GM12878 (cell line): Measurements from ENCODE around the gene TRIM17. TPM values are rescaled to one million over a fixed set of nuclear protein-coding genes. Genes with fewer than 3 reads are reported as not detected.
A peak's percentile ranks its signal among the peaks of the same experiment; 100 is the strongest.

Experiments used
- ATAC-seq: fragments of 200-7000 bp; cut with Tn5 transposase; 3 replicates; pipeline ENCODE4 v1.9.1; 2020; ENCODE audit warnings: mild to moderate bottlenecking, moderate library complexity
- BruUV-seq: library from RNA; stranded (reverse); fragments of 400-500 nt; replicated peaks from 2 replicates; lab custom pipeline; 2021; lab: Mats Ljungman, UMichigan
- CTCF ChIA-PET: fragments of 300-600 bp; sonication (Branson Sonifier 250); formaldehyde crosslinking; extraction: SDS; loops from one replicate; lab custom pipeline; 2021; ENCODE audit warnings: inconsistent platforms; lab: Yijun Ruan, JAX
- POLR2A ChIA-PET: fragments of 350-600 bp; formaldehyde crosslinking; extraction: SDS; loops from one replicate; lab custom pipeline; 2021; ENCODE audit warnings: inconsistent platforms; lab: Charles Lee
- RAD21 ChIA-PET: fragments of 300-600 bp; sonication (Branson Sonifier 250); formaldehyde crosslinking; loops from one replicate; lab custom pipeline; 2023; ENCODE audit warnings: antibody characterized with exemption; ENCODE audit not compliant: unreplicated experiment; lab: Charles Lee
- SMC1A ChIA-PET: fragments of 300-600 bp; sonication (Branson Sonifier 250); formaldehyde crosslinking; loops from one replicate; lab custom pipeline; 2023; ENCODE audit not compliant: unreplicated experiment, uncharacterized antibody; lab: Charles Lee
- DNase-seq: peaks from one replicate; pipeline ENCODE4 v3.0.0-alpha.2; 2011; ENCODE audit warnings: low read depth, low spot score
- FAIRE-seq: peaks from 3 replicates; lab custom pipeline; 2011; peaks lifted over from hg19 to GRCh38; lab: Jason Lieb, UNC
- H2AFZ ChIP-seq: 2 replicates; pipeline ENCODE4 v1.6.0; 2011; ENCODE audit warnings: low read depth, low read length, control low read depth; ENCODE audit not compliant: control insufficient read depth
- H3K27ac ChIP-seq: 2 replicates; pipeline ENCODE4 v1.5.1; 2011; ENCODE audit warnings: control low read depth; ENCODE audit not compliant: control insufficient read depth, insufficient read depth
- H3K27me3 ChIP-seq, 2 experiments: replicated peaks in 1 of 2; 2 replicates each; pipeline versions ENCODE4 v1.6.0 to v1.6.1; 2011; ENCODE audit warnings: low read length in 1 of 2; ENCODE audit not compliant: control insufficient read depth in 2 of 2, insufficient read depth in 2 of 2
- H3K36me3 ChIP-seq, 2 experiments: 2 replicates each; pipeline ENCODE4 v1.5.1; 2011; ENCODE audit warnings: low read length in 1 of 2; ENCODE audit not compliant: control insufficient read depth in 2 of 2, insufficient read depth in 2 of 2
- H3K4me1 ChIP-seq: 2 replicates; pipeline ENCODE4 v1.6.1; 2011; ENCODE audit warnings: mild to moderate bottlenecking, low read length, moderate library complexity, mixed read lengths; ENCODE audit not compliant: control insufficient read depth, insufficient read depth
- H3K4me2 ChIP-seq: 2 replicates; pipeline ENCODE4 v1.6.0; 2011; ENCODE audit warnings: control low read depth; ENCODE audit not compliant: control insufficient read depth, insufficient read depth
- H3K4me3 ChIP-seq: fragments of 200-600 bp; sonication (generic); 2 replicates; pipeline ENCODE4 v1.5.1; 2016
- H3K79me2 ChIP-seq: 2 replicates; pipeline ENCODE4 v1.6.0; 2011; ENCODE audit warnings: low read length; ENCODE audit not compliant: control insufficient read depth, insufficient read depth
- H3K9ac ChIP-seq: 2 replicates; pipeline ENCODE4 v1.8.0; 2011; ENCODE audit warnings: low read length, control low read depth, mixed read lengths; ENCODE audit not compliant: control insufficient read depth, insufficient read depth
- H3K9me3 ChIP-seq: replicated peaks from 3 replicates; pipeline ENCODE4 v1.5.1; 2011; ENCODE audit warnings: mild to moderate bottlenecking, low read length; ENCODE audit not compliant: control insufficient read depth, insufficient read depth
- H4K20me1 ChIP-seq: 2 replicates; pipeline ENCODE4 v1.6.0; 2011; ENCODE audit not compliant: control insufficient read depth, insufficient read depth
- BACH1 ChIP-seq: fragments of 450-650 bp; IDR thresholded peaks from 2 replicates; pipeline ENCODE4 v1.6.1; 2017; ENCODE audit warnings: mild to moderate bottlenecking, borderline replicate concordance
- BCL3 ChIP-seq: IDR thresholded peaks from 2 replicates; pipeline ENCODE4 v1.6.1; 2011; ENCODE audit warnings: borderline replicate concordance, low read depth, mild to moderate bottlenecking, moderate library complexity, low read length; ENCODE audit not compliant: insufficient read depth, poor library complexity, severe bottlenecking
- BCLAF1 ChIP-seq: fragments of 450-650 bp; IDR thresholded peaks from 2 replicates; pipeline ENCODE4 v1.6.1; 2017; ENCODE audit warnings: antibody characterized with exemption, mild to moderate bottlenecking, moderate library complexity
- CREM ChIP-seq: IDR thresholded peaks from 2 replicates; pipeline ENCODE4 v1.6.1; 2014; ENCODE audit warnings: antibody characterized with exemption, low read depth
- GATAD2B ChIP-seq: fragments of 450-650 bp; conservative IDR thresholded peaks from 2 replicates; pipeline ENCODE4 v1.6.1; 2017; ENCODE audit warnings: low read depth, mild to moderate bottlenecking, moderate library complexity
- MEF2B ChIP-seq: fragments of 450-650 bp; IDR thresholded peaks from 2 replicates; pipeline ENCODE4 v1.6.1; 2018; ENCODE audit warnings: mild to moderate bottlenecking, moderate library complexity; ENCODE audit not compliant: partially characterized antibody, poor library complexity, severe bottlenecking
- MYB ChIP-seq: fragments of 150-350 bp; IDR thresholded peaks from 2 replicates; pipeline ENCODE4 v1.6.1; 2014; ENCODE audit warnings: mild to moderate bottlenecking, low read depth, low read length, borderline replicate concordance
- NR2C2 ChIP-seq: IDR thresholded peaks from 2 replicates; pipeline ENCODE4 v1.6.1; 2011; ENCODE audit warnings: borderline replicate concordance, low read depth; ENCODE audit not compliant: control insufficient read depth, insufficient read length
- SREBF1 ChIP-seq: IDR thresholded peaks from 2 replicates; pipeline ENCODE4 v1.6.1; 2012; ENCODE audit warnings: mild to moderate bottlenecking, low read length
- SREBF2 ChIP-seq: IDR thresholded peaks from 2 replicates; pipeline ENCODE4 v1.6.1; 2012; ENCODE audit warnings: mild to moderate bottlenecking, low read length
- STAT1 ChIP-seq: fragments of 450-650 bp; conservative IDR thresholded peaks from 2 replicates; pipeline ENCODE4 v1.6.1; 2014; ENCODE audit warnings: antibody characterized with exemption, mild to moderate bottlenecking
- TBL1XR1 ChIP-seq: IDR thresholded peaks from 2 replicates; pipeline ENCODE4 v1.6.1; 2012; ENCODE audit warnings: low read depth, low read length, improper control_type of control experiment
- ZNF207 ChIP-seq: fragments of 450-650 bp; IDR thresholded peaks from 2 replicates; pipeline ENCODE4 v1.6.1; 2014; ENCODE audit warnings: antibody characterized with exemption, mild to moderate bottlenecking, borderline replicate concordance
- ZNF384 ChIP-seq: IDR thresholded peaks from 2 replicates; pipeline ENCODE4 v1.6.1; 2012; ENCODE audit warnings: low read depth, mild to moderate bottlenecking, low read length, improper control_type of control experiment, borderline replicate concordance
- ZNF622 ChIP-seq: fragments of 450-650 bp; IDR thresholded peaks from 2 replicates; pipeline ENCODE4 v1.6.1; 2017; ENCODE audit warnings: mild to moderate bottlenecking, inconsistent platforms
- WGBS: methylation state at CpG from one replicate; pipeline ENCODE4 v1.1.6; 2016; ENCODE audit warnings: low lambda C conversion rate; ENCODE audit not compliant: insufficient replicate concordance, insufficient coverage; ENCODE audit errors: missing lambda C conversion rate; 5-methylcytosine and 5-hydroxymethylcytosine counted together
- in situ Hi-C: fragments of 300-500 bp; cut with MboI; formaldehyde crosslinking; loops from 9 replicates; pipeline ENCODE4 v1.14.3; 2018; ENCODE audit warnings: mixed read lengths
- intact Hi-C: fragments of 100-400 bp; cut with micrococcal nuclease; formaldehyde crosslinking; loops from one replicate; pipeline ENCODE4 v1.14.2; 2022; ENCODE audit not compliant: unreplicated experiment
- polyA plus RNA-seq, 11 experiments: library from polyadenylated mRNA; depleted of rRNA in 4 of 11; unstranded in 6 of 11; stranded (reverse) in 5 of 11; fragments of >200 nt; fragmentation: Nextera tagmentation in 4 of 11; fragmentation: Illumina TruSeq in 1 of 11; extraction: Ambion mirVana in 4 of 11; extraction: Trizol in 1 of 11; gene quantifications; 1 replicate in 1 of 11; 2 replicates in 10 of 11; pipeline versions ENCODE4 v1.2.1 to v1.2.3, GENCODE V29; 2011 to 2016; ENCODE audit warnings: inconsistent platforms in 2 of 11, missing spikeins in 2 of 11, low read depth in 1 of 11
- total RNA-seq, 4 experiments: library from RNA; depleted of rRNA in 3 of 4; stranded (reverse); fragments of >200 nt in 3 of 4; fragmentation: Illumina TruSeq in 1 of 4; extraction: Trizol in 1 of 4; gene quantifications; 2 replicates each; pipeline versions ENCODE4 v1.2.1 to v1.2.3, GENCODE V29; 2013 to 2021
- TF ChIP-seq, protein P1 (sequence below): IDR thresholded peaks from 2 replicates; pipeline ENCODE4 v1.6.1; 2012; ENCODE audit warnings: mild to moderate bottlenecking, low read depth, low read length
- TF ChIP-seq, protein P2 (sequence below): IDR thresholded peaks from 2 replicates; pipeline ENCODE4 v1.6.1; 2012; ENCODE audit warnings: low read depth, low read length, improper control_type of control experiment

TRIM17 gene
- total and polyA plus RNA-seq, 10 of the 15 experiments (the other 5 are each of a cell fraction or from before 2014, with no cell fraction given), result 0.16 to 0.32 TPM; not detected in 8

- Histone ChIP-seq H3K4me3 (no peak overlapping the region), H3K4me1 (no peaks in the 10 kb centered on the region), H2AFZ (no peak overlapping the region), H3K4me2 (peak overlapping the region; percentile 42), H3K27me3 (peaks cover 0 to 5% of the 10 kb centered on the region in 2 experiments; a peak in 3 of 4 replicates), H3K79me2 (no peaks in the 10 kb centered on the region), H4K20me1 (no peaks in the 10 kb centered on the region), H3K9me3 (no peaks in the 10 kb centered on the region; the same call in 2 of the 3 replicates), H3K9ac (no peak overlapping the region), H3K36me3 (no peaks in the 10 kb centered on the region), H3K27ac (no peak overlapping the region)
- SMC1A ChIA-PET, result no interaction called here
- 11% methylated on average over 48 of the region's 48 CpGs for WGBS
- FAIRE-seq, result no peak
- no peak for DNase-seq
- CTCF ChIA-PET, result no interaction called here
- in situ Hi-C loops, result no loop called here
- intact Hi-C loops, result no loop called here
- no peak for ATAC-seq
- POLR2A ChIA-PET, result no interaction called here
- no TSS peak for BruUV-seq
- RAD21 ChIA-PET, result no interaction called here
- TF ChIP-seq STAT1, result no peak
- no peak for TF ChIP-seq SREBF2
- TF ChIP-seq, protein P1, sequence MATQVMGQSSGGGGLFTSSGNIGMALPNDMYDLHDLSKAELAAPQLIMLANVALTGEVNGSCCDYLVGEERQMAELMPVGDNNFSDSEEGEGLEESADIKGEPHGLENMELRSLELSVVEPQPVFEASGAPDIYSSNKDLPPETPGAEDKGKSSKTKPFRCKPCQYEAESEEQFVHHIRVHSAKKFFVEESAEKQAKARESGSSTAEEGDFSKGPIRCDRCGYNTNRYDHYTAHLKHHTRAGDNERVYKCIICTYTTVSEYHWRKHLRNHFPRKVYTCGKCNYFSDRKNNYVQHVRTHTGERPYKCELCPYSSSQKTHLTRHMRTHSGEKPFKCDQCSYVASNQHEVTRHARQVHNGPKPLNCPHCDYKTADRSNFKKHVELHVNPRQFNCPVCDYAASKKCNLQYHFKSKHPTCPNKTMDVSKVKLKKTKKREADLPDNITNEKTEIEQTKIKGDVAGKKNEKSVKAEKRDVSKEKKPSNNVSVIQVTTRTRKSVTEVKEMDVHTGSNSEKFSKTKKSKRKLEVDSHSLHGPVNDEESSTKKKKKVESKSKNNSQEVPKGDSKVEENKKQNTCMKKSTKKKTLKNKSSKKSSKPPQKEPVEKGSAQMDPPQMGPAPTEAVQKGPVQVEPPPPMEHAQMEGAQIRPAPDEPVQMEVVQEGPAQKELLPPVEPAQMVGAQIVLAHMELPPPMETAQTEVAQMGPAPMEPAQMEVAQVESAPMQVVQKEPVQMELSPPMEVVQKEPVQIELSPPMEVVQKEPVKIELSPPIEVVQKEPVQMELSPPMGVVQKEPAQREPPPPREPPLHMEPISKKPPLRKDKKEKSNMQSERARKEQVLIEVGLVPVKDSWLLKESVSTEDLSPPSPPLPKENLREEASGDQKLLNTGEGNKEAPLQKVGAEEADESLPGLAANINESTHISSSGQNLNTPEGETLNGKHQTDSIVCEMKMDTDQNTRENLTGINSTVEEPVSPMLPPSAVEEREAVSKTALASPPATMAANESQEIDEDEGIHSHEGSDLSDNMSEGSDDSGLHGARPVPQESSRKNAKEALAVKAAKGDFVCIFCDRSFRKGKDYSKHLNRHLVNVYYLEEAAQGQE, result no peak
- TF ChIP-seq GATAD2B, result no peak
- no peak for TF ChIP-seq TBL1XR1
- no peak for TF ChIP-seq BCLAF1
- no peak for TF ChIP-seq SREBF1
- TF ChIP-seq CREM, result no peak
- TF ChIP-seq, protein P2, sequence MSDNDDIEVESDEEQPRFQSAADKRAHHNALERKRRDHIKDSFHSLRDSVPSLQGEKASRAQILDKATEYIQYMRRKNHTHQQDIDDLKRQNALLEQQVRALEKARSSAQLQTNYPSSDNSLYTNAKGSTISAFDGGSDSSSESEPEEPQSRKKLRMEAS, result no peak
- TF ChIP-seq ZNF384, result no peak
- TF ChIP-seq ZNF622, result no peak
- no peak for TF ChIP-seq MYB
- no peak for TF ChIP-seq ZNF207
- no peak for TF ChIP-seq MEF2B
- no peak for TF ChIP-seq BCL3
- TF ChIP-seq BACH1, result no peak
- TF ChIP-seq NR2C2, result no peak
These were observed 37.7 kb downstream of the TRIM17 start for GRCh38 chr1:228378873-228379460.
